ENCODE measurements around the gene PYGO1. TPM values are rescaled to one million over a fixed set of nuclear protein-coding genes. Genes with fewer than 3 reads are reported as not detected.
"Not testable (repeated sequence)": the region's sequence is repeated elsewhere in the genome, so short reads cannot be mapped to it uniquely, and the experiment has no call there.

The PYGO1 gene
- total RNA-seq, 1 experiment from 2014 or later: 9.9 TPM

DNA sequence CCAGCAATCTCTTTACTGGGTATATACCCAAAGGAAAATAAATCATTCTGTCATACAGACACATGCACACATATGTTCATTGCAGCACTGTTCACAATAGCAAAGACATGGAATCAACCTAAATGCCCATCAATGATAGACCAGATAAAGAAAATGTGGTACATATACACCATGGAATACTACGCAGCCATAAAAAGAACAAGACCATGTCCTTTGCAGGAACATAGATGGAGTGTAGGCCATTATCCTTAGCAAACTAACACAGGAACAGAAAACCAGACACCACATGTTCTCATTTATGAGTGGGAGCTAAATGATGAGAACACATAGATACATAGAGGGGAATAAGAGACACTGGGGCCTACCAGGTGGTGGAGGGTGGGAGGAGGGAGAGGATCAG is 4.9 kb upstream of the PYGO1 start:
- not testable (repeated sequence) for H3K9me3 ChIP-seq (replicated peaks)

DNA sequence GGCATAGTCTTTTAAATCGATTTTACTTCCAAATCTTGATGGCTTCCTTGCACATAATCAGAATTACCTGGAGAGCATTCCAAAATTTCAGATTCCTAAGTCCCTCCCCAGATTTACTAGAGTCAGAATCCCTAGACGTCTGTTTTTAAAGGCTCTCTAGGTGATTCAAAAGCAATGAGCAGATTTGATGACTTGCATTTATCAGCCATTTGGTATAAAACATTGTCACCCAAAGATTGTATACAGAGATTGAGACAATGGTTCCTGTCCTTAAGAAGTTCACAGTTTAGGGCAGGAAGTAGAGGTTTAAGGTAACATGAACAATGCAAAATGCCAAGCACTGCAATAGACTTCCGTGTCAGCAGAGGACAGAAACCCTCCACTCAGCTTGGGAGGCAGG is 2.6 kb upstream of the PYGO1 start:
- H3K4me1 ChIP-seq (replicated peaks): peaks cover 5% of the 10 kb centered on the region
- H3K36me3 ChIP-seq: no peaks in the 10 kb centered on the region
- H3K27ac ChIP-seq: no peak overlapping the region
- no peak for DNase-seq (ENCODE audit: low read depth in 1 of 2, low spot score in 2 of 2)
- no peaks in the 10 kb centered on the region for H3K9me3 ChIP-seq (replicated peaks)
- H3K27me3 ChIP-seq (replicated peaks): no peaks in the 10 kb centered on the region
- H3K4me3 ChIP-seq: no peak overlapping the region

More for the DNA sequence above, 4.9 kb upstream of the PYGO1 start:
- not testable (repeated sequence) for DNase-seq (ENCODE audit: low read depth in 1 of 2, low spot score in 2 of 2); H3K4me3 ChIP-seq; H3K27me3 ChIP-seq (replicated peaks); H3K27ac ChIP-seq; H3K4me1 ChIP-seq (replicated peaks); H3K36me3 ChIP-seq

DNA sequence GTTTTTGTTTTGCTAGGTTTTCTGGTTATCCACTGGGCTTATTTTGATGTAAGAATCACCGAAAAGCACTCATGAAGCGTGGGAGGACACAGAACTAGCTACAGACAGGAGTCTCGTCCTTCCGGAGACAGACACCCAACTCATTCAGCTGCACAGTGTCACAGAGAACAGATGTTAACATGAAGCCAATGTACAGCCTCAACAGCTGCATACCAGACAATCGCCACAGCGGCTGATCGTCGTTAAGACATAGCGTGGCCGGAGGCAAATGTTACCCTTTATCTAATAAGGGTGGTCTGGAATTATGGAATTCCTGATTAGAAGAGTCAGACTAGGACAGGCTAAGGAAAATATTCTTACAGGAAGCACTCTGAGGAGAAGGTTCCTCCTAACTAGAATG is 1.1 kb upstream of the PYGO1 start:
- no peak overlapping the region for H3K27ac ChIP-seq
- H3K4me1 ChIP-seq (replicated peaks): peaks cover 5% of the 10 kb centered on the region
- no peaks in the 10 kb centered on the region for H3K36me3 ChIP-seq
- H3K27me3 ChIP-seq (replicated peaks): no peaks in the 10 kb centered on the region
- no peaks in the 10 kb centered on the region for H3K9me3 ChIP-seq (replicated peaks)
- no peak for DNase-seq (ENCODE audit: low read depth in 1 of 2, low spot score in 2 of 2)
- no peak overlapping the region for H3K4me3 ChIP-seq

GRCh38 chr15:55588815-55589115 is 620 bp upstream of the PYGO1 start:
- Histone ChIP-seq H3K4me1 (replicated peaks) (peaks cover 5% of the 10 kb centered on the region), H3K27ac (peak overlapping the region; percentile 61), H3K9me3 (replicated peaks) (no peaks in the 10 kb centered on the region), H3K27me3 (replicated peaks) (no peaks in the 10 kb centered on the region), H3K36me3 (no peaks in the 10 kb centered on the region), H3K4me3 (peak overlapping the region; percentile 80)
- DNase-seq (ENCODE audit: low read depth in 1 of 2, low spot score in 2 of 2): no peak

- Histone ChIP-seq H3K36me3 (no peaks in the 10 kb centered on the region), H3K27me3 (replicated peaks) (no peaks in the 10 kb centered on the region), H3K4me1 (replicated peaks) (peaks cover 5% of the 10 kb centered on the region), H3K4me3 (peak overlapping the region; percentile 80), H3K27ac (peak overlapping the region; percentile 64), H3K9me3 (replicated peaks) (no peaks in the 10 kb centered on the region)
- DNase-seq (ENCODE audit: low read depth in 1 of 2, low spot score in 2 of 2): peak; percentile 57
Measured at GRCh38 chr15:55587321-55588069, 650 bp downstream of the PYGO1 start.

DNA sequence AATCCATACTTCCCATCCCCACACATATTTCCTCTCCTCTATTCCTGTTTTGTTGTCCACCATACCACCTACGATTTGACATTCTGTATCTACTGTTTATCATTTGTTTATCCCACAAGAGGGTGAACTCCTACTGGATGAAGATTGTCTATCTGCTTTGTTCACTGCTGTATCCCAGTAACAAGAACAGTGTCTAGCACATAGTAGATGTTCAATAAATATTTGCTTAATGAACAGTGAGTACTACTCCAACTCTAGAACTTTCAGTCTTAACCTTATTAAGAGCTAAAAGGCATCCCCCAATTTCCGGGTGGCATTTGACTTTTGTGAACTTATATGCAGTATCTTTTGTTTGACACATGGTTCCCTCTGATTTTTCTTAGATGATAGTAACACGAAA is 1.3 kb downstream of the PYGO1 start:
- no peaks in the 10 kb centered on the region for H3K36me3 ChIP-seq
- no peak for DNase-seq (ENCODE audit: low read depth in 1 of 2, low spot score in 2 of 2)
- peak overlapping the region; percentile 80 for H3K4me3 ChIP-seq
- H3K27ac ChIP-seq: no peak overlapping the region
- peaks cover 5% of the 10 kb centered on the region for H3K4me1 ChIP-seq (replicated peaks)
- H3K9me3 ChIP-seq (replicated peaks): no peaks in the 10 kb centered on the region
- H3K27me3 ChIP-seq (replicated peaks): no peaks in the 10 kb centered on the region

DNA sequence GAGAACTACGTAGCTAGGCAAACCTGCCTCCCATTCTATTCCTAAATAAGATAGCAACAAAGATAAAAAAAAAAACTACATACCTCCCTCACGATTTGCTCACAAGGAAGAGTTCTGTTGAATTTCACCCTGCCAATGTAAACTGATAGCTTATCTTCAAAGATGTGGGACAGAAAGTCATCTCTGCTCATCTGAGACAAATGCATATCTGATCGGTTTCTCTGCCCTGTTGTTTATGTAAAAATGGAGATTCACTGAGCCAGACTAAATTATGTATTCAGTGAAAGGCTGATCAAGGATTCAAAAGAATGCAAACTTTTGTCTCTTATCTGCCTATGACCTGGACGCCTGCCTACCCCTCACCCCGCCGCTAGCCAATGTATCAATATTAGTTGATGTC is 11.2 kb downstream of the PYGO1 start:
- Histone ChIP-seq H3K9me3 (replicated peaks) (no peaks in the 10 kb centered on the region), H3K4me1 (replicated peaks) (no peaks in the 10 kb centered on the region), H3K36me3 (no peaks in the 10 kb centered on the region), H3K27me3 (replicated peaks) (no peaks in the 10 kb centered on the region), H3K4me3 (no peak overlapping the region), H3K27ac (no peak overlapping the region)
- DNase-seq (ENCODE audit: low read depth in 1 of 2, low spot score in 2 of 2): no peak

GRCh38 chr15:55574096-55574495 is 14.0 kb downstream of the PYGO1 start:
- Histone ChIP-seq H3K4me1 (replicated peaks) (no peaks in the 10 kb centered on the region), H3K36me3 (no peaks in the 10 kb centered on the region), H3K9me3 (replicated peaks) (0 out of 2 replicates have a peak, but pooled peaks cover 2% of the 10 kb centered on the region), H3K27ac (no peak overlapping the region), H3K4me3 (no peak overlapping the region), H3K27me3 (replicated peaks) (no peaks in the 10 kb centered on the region)
- DNase-seq (ENCODE audit: low read depth in 1 of 2, low spot score in 2 of 2): no peak

GRCh38 chr15:55573224-55573623 is 14.9 kb downstream of the PYGO1 start:
- H3K4me3 ChIP-seq: no peak overlapping the region
- no peak for DNase-seq (ENCODE audit: low read depth in 1 of 2, low spot score in 2 of 2)
- no peaks in the 10 kb centered on the region for H3K36me3 ChIP-seq
- H3K27ac ChIP-seq: no peak overlapping the region
- no peaks in the 10 kb centered on the region for H3K4me1 ChIP-seq (replicated peaks)
- H3K9me3 ChIP-seq (replicated peaks): 0 out of 2 replicates have a peak, but pooled peaks cover 2% of the 10 kb centered on the region
- H3K27me3 ChIP-seq (replicated peaks): no peaks in the 10 kb centered on the region

GRCh38 chr15:55564347-55565145 is 23.6 kb downstream of the PYGO1 start:
- Histone ChIP-seq H3K4me1 (replicated peaks) (no peaks in the 10 kb centered on the region), H3K9me3 (replicated peaks) (no peaks in the 10 kb centered on the region), H3K4me3 (no peak overlapping the region), H3K36me3 (no peaks in the 10 kb centered on the region), H3K27ac (no peak overlapping the region), H3K27me3 (replicated peaks) (no peaks in the 10 kb centered on the region)
- no peak for DNase-seq (ENCODE audit: low read depth in 1 of 2, low spot score in 2 of 2)

DNA sequence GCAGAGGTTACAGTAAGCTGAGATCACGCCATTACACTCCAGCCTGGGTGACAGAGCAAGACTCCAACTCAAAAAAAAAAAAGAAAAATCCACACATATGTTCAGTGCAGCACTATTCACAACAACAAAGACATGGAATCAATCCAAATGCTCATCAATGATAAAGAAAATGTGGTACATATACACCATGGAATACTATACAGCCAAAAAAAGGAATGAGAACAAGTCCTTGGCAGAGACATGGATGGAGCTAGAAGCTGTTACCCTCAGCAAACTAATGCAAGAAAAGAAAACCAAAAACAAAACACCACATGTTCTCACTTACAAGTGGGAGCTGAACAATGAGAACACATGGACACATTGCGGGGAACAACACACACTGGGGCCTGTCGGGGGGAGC is 25.5 kb downstream of the PYGO1 start:
- no peak overlapping the region for H3K4me3 ChIP-seq
- no peak overlapping the region for H3K27ac ChIP-seq

DNA sequence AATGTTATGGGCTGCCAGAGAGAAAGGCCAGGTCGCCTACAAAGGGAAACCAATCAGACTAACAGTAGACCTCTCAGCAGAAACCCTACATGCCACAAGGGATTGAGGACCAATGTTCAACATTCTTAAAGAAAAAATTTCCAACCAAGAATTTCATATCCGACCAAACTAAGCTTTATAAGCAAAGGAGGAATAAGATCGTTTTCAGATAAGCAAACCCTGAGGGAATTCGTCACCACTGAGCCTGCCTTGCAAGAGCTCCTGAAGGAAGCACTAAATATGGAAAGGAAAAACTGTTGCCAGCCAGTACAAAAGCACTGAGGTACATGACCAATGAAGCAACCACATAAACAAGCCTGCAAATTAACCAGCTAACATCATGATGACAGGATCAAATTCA is 33.1 kb downstream of the PYGO1 start:
- H3K27me3 ChIP-seq (replicated peaks): no peaks in the 10 kb centered on the region
- DNase-seq (ENCODE audit: low read depth in 1 of 2, low spot score in 2 of 2): no peak
- H3K4me1 ChIP-seq (replicated peaks): no peaks in the 10 kb centered on the region
- H3K27ac ChIP-seq: no peak overlapping the region
- no peak overlapping the region for H3K4me3 ChIP-seq
- H3K36me3 ChIP-seq: no peaks in the 10 kb centered on the region
- peaks cover 19% of the 10 kb centered on the region for H3K9me3 ChIP-seq (replicated peaks)

More for the DNA sequence above, 25.5 kb downstream of the PYGO1 start:
- Histone ChIP-seq H3K9me3 (replicated peaks) (no peaks in the 10 kb centered on the region), H3K4me1 (replicated peaks) (no peaks in the 10 kb centered on the region), H3K27me3 (replicated peaks) (no peaks in the 10 kb centered on the region), H3K36me3 (no peaks in the 10 kb centered on the region)
- DNase-seq (ENCODE audit: low read depth in 1 of 2, low spot score in 2 of 2): no peak

DNA sequence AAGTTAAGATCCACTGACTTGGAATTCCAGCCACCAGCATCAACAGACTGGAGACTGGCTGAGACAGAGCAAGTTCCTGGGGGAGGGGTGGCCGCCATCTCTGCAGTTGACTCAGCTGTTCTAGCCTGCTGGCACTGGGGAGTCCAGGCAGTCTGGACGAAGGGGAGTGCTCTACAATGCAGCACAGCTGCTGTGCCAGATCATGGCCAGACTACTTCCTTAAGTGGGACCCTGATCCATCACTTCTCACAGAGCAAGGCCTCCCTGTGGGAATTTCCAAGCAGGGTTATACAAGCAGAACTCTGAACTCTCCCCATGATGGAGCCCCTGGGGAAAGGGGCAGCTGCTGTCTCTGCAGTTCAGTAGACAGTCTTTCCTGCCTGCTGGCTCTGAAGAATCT is 35.2 kb downstream of the PYGO1 start:
- peaks cover 19% of the 10 kb centered on the region for H3K9me3 ChIP-seq (replicated peaks)
- no peak overlapping the region for H3K27ac ChIP-seq
- H3K4me3 ChIP-seq: no peak overlapping the region
- no peaks in the 10 kb centered on the region for H3K36me3 ChIP-seq
- DNase-seq (ENCODE audit: low read depth in 1 of 2, low spot score in 2 of 2): no peak
- H3K4me1 ChIP-seq (replicated peaks): no peaks in the 10 kb centered on the region
- no peaks in the 10 kb centered on the region for H3K27me3 ChIP-seq (replicated peaks)

DNA sequence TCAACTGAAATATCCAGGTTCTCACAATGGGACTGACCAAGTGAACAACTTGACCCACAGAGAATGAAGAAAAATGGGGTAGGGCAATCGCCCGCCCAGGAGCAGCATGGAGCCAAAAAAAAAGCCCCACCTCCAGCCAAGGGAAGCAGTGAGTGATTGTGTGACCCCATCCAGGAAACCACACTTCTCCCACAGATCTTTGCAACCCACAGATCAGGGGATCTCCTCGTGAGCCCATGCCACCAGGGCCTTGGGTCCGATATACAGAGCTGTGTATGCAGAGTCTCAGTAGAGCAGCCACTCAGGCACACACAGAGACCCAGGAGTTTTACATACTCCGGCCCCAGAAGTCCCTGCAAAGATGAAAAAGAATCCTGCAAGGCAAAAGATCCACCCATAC is 35.7 kb downstream of the PYGO1 start:
- no peak overlapping the region for H3K27ac ChIP-seq

More for the DNA sequence above, 35.7 kb downstream of the PYGO1 start:
- no peak for DNase-seq (ENCODE audit: low read depth in 1 of 2, low spot score in 2 of 2)
- Histone ChIP-seq H3K9me3 (replicated peaks) (peaks cover 19% of the 10 kb centered on the region), H3K36me3 (no peaks in the 10 kb centered on the region), H3K27me3 (replicated peaks) (no peaks in the 10 kb centered on the region), H3K4me1 (replicated peaks) (no peaks in the 10 kb centered on the region), H3K4me3 (no peak overlapping the region)

All from SJSA1 (cell line).